HG02763 (cell line): ENCODE data around the gene RIN3.

ENCODE experiments used
- ATAC-seq: cut with Tn5 transposase; IDR thresholded peaks from one replicate; pipeline ENCODE4 v1.9.1; 2021; ENCODE audit warnings: mild to moderate bottlenecking, moderate library complexity; ENCODE audit not compliant: unreplicated experiment

Gene RIN3

GRCh38 chr14:92591346-92591745 lies 77.8 kb downstream of the RIN3 start:
- ATAC-seq: no peak

GRCh38 chr14:92595267-92595666 lies 81.7 kb downstream of the RIN3 start:
- ATAC-seq: no peak

GRCh38 chr14:92596331-92596907 lies 82.8 kb downstream of the RIN3 start:
- ATAC-seq: no peak

DNA sequence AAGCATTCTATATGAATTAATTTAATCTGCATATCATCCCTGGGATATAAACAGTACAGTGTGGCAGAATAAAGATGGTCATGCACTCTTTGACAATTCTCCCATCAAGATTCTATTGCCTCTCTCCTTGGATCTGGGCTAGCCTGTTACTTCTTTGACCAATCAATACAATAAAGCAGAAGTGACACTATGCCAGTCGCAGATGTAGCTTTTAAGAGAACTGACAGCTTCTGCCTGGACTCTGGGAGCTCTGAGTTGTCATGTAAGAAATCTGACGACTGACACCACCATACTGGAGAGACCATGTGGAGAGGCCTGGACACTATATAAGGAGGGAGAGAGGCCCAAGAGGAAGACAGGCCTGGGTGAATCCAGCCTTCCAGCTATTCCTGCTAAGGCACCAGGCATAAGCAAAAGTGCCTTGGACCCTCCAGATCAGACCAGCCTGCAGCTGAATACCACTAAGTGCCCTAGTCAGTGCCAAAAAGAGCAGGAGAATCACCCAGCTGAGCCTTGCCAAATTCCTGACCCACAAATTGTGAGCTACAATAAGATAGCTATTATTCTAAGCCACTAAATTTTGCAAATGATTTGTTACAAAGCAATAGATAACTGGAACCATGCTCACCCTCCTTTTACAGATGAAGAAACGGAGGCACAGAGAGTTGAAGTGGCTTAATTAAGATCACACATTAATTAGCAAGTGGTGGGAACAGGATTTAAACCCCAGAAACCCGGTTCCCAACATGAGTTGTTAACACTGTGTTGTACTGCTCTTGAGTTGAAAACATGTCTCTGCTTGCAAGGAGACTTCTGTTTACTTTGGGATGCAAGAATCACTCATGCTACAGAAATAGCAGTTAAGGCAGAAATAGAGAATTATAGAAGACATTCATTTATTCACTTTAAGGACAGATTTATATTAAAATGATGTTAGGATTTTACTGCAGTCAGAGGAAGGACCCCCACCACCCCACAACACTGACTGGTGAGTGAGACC lies 84.6 kb downstream of the RIN3 start:
- ATAC-seq: no peak

DNA sequence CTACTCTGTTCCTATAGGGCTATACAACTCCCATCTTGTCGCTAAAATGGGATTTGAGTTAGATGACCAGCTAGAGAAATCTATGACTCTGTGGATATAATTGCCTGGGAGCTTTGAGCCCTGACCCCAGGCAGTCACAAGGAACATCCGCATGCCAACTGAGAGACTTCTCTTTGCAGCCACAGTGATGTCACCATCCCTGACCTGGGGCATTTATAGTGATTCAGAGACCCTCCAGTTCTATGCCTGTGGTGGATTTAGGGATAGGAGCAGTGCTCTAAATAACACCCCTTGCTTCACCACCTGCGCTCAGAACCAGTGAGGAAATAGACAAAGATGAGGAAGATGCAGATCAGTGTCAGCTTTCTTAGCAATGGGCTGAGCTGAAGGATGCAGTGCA lies 86.2 kb downstream of the RIN3 start:
- ATAC-seq: no peak

- ATAC-seq: no peak
Measured at GRCh38 chr14:92600318-92601053, 86.9 kb downstream of the RIN3 start.

- ATAC-seq: no peak
Measured at GRCh38 chr14:92601131-92601710, 87.6 kb downstream of the RIN3 start.

GRCh38 chr14:92601757-92602417 lies 88.3 kb downstream of the RIN3 start:
- no peak for ATAC-seq

DNA sequence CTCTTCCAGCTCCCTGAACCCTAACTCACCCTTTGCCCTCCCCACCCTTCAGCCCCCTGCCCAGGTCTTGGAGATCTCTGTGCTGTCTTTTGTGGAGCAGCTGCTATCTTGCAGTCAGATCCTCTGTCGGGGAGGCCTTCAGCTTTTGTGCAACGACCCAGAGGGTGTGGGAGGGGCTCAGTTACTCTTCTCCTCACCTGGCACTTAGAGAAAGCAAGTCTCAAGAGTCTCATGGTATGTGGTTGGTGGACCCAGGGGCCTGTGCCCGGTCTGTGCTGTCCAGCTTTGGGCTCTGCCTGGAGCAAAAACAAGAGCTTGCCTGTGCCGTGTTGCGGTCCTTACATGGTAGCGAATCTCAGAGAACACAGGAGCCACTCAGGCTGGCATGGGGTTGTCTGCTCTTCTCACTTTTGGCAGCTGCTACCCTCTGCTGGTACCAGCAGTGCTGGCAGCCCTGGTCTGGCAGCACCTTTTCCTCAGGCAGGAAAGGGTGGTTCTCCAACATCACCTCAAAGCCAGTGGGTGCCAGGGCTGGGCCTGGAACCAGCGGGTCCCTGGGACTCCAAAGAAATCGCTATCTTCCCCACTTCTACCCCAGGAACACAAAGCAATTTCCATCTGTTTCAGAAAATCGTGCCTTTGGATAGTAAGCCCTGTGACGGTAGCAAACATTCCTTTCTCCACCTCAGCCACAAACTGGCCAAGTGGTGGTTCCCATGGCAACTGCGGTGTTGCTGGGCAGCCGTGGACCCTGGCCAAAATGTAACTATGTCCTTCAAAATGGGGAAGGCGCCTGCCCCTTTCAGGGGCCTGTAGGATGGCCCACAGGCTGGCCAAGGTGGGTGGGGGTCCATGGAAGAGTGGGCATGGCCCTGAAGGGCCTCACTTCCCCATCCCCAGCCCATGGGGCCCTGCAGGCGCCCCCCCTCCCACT lies 90.0 kb downstream of the RIN3 start:
- ATAC-seq: no peak

GRCh38 chr14:92605274-92605940 lies 91.8 kb downstream of the RIN3 start:
- no peak for ATAC-seq

DNA sequence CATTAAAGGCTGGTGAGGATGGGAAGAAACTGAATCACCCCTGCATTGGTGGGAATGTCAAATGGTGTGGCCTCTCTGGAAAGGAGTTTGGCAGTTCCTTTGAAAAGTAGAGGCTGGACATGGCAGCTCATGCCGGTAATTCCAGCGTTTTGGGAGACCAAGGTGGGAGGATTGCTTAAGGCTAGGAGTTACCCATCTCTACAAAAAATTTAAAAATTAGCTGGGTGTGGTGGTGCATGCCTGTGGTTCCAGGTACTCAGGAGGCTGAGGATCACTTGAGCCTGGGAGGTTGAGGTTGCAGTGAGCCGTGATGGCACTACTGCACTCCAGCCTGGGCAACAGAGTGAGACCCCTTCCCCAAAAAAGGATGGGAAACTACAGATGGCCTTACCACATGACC lies 93.7 kb downstream of the RIN3 start:
- no peak for ATAC-seq

- ATAC-seq: no peak
Measured at GRCh38 chr14:92607702-92608429, 94.3 kb downstream of the RIN3 start.

GRCh38 chr14:92609955-92610354 lies 96.4 kb downstream of the RIN3 start:
- ATAC-seq: no peak

- no peak for ATAC-seq
Measured at GRCh38 chr14:92610849-92611271, 97.3 kb downstream of the RIN3 start.

- ATAC-seq: no peak
Measured at GRCh38 chr14:92613008-92613658, 99.6 kb downstream of the RIN3 start.

- ATAC-seq: no peak
Measured at GRCh38 chr14:92613681-92614260, 100.2 kb downstream of the RIN3 start.

DNA sequence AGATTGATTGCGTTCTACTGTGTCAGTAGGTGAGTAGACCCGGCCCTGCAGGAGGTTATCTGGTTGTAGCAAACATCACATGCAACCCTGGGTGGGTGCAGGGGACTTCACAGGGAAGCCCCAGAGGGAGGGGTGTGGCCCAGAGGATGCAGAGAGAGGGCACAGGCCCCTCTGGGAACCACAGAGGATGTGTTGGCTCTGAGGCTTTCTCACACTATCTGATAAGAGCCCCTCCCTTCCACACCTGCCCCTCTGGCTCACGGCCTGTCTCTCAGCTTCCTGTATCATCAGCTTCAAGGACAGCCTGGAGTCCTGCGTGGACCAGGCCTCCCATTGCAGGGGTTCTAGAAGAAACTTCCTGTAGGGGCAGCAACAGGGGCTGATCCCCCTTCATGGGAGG lies 101.9 kb downstream of the RIN3 start:
- peak; percentile 67 for ATAC-seq
